DOHH2 (cell line): ENCODE results near the gene PRDX6.

ENCODE experiments used
- H3F3A ChIP-seq: fragments of 200-600 bp; sonication (generic), shearing (Covaris generic); 2 replicates; pipeline ENCODE4 v1.6.0; 2016; ENCODE audit warnings: antibody characterized with exemption, mild to moderate bottlenecking; ENCODE audit not compliant: control insufficient read depth, insufficient read depth
- H3K27ac ChIP-seq: fragments of 200-600 bp; sonication (generic); 2 replicates; pipeline ENCODE4 v1.5.1; 2014; ENCODE audit warnings: low read depth, mild to moderate bottlenecking, low read length, moderate library complexity
- H3K27me3 ChIP-seq: fragments of 200-600 bp; sonication (generic); 2 replicates; pipeline ENCODE4 v1.6.1; 2014; ENCODE audit warnings: mild to moderate bottlenecking, low read length, mixed read lengths; ENCODE audit not compliant: control insufficient read depth
- H3K36me3 ChIP-seq: fragments of 200-600 bp; sonication (generic); 2 replicates; pipeline ENCODE4 v1.6.1; 2014; ENCODE audit warnings: mild to moderate bottlenecking, low read length, moderate library complexity, mixed read lengths; ENCODE audit not compliant: control insufficient read depth
- H3K4me1 ChIP-seq: fragments of 200-600 bp; sonication (generic); 2 replicates; pipeline ENCODE4 v1.6.1; 2014; ENCODE audit warnings: mild to moderate bottlenecking, low read length, mixed read lengths; ENCODE audit not compliant: control insufficient read depth
- H3K4me2 ChIP-seq: fragments of 200-600 bp; sonication (generic); 2 replicates; pipeline ENCODE4 v1.6.0; 2014; ENCODE audit warnings: mild to moderate bottlenecking, low read length, moderate library complexity
- H3K4me3 ChIP-seq: fragments of 200-600 bp; sonication (generic); 2 replicates; pipeline ENCODE4 v1.5.1; 2014; ENCODE audit warnings: mild to moderate bottlenecking, low read length, mixed read lengths
- H3K79me2 ChIP-seq: fragments of 200-600 bp; sonication (generic); 2 replicates; pipeline ENCODE4 v1.6.1; 2014; ENCODE audit warnings: mild to moderate bottlenecking, low read length, mixed read lengths; ENCODE audit not compliant: control insufficient read depth
- H3K9me2 ChIP-seq: fragments of 200-600 bp; sonication (generic); replicated peaks from 2 replicates; pipeline ENCODE4 v1.6.1; 2014; ENCODE audit warnings: mild to moderate bottlenecking, low read length, mixed read lengths; ENCODE audit not compliant: control insufficient read depth
- H3K9me3 ChIP-seq: fragments of 200-600 bp; sonication (generic); 2 replicates; pipeline ENCODE4 v1.6.1; 2014; ENCODE audit warnings: antibody characterized with exemption, low read length, mixed read lengths; ENCODE audit not compliant: control insufficient read depth, insufficient read depth
- H4K20me1 ChIP-seq: fragments of 200-600 bp; sonication (generic); 2 replicates; pipeline ENCODE4 v1.6.0; 2014; ENCODE audit warnings: low read depth, mild to moderate bottlenecking, antibody characterized with exemption, low read length, moderate library complexity; ENCODE audit not compliant: control insufficient read depth, insufficient read depth
- EZH2phosphoT487 ChIP-seq: fragments of 200-600 bp; sonication (generic); IDR thresholded peaks from 2 replicates; pipeline ENCODE4 v1.6.1; 2017; ENCODE audit warnings: borderline replicate concordance, mild to moderate bottlenecking, antibody characterized with exemption, low read length, moderate library complexity, mixed read lengths
- TF ChIP-seq, protein P1 (sequence below): fragments of 200-600 bp; sonication (generic); IDR thresholded peaks from one replicate; pipeline ENCODE4 v1.5.1; 2014; ENCODE audit warnings: antibody characterized with exemption, mild to moderate bottlenecking, low read depth, low read length; ENCODE audit not compliant: poor library complexity, severe bottlenecking

PRDX6 gene

DNA sequence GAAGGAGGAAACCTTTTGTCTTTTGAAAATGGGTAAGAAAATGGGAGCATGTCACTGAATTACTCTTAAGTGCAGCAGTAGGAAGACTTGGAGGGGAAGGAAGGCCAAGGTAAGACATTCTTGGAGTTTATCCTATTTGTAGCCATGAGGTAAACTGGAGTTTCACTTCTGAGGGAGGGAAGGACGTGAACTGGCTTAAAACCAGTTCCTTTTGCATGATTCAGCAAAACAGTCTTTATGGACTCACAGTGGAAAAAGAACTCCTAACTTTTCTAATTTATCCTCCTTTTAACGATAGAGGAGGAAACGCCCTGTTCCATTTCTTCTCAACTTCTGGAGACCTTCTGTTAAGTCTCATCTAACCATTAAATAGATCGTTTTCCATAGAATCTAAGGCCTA is 2.5 kb downstream of the PRDX6 start:
- Histone ChIP-seq H3F3A (no peaks in the 10 kb centered on the region), H3K36me3 (peaks cover 64% of the 10 kb centered on the region)

DNA sequence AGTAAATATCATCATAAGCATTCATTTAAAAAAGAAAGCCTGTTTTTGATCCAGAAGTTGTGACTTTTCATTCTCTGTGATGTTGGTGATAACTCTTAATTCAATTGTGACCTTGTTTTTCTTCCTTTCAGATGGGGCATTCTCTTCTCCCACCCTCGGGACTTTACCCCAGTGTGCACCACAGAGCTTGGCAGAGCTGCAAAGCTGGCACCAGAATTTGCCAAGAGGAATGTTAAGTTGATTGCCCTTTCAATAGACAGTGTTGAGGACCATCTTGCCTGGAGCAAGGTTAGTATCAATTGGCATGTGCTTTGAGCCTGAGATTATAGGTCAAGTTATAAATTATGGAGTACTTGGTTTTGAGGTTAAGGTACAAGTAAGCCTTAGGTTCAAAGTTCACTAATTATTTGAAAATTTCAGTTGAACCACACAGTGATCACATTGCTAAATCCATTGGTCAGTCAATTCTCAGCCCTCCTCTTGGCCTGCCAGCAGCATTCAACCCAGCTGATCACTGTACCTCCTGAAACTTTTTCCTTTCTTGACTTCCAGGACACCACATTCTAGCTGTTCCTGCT is 4.1 kb downstream of the PRDX6 start:
- TF ChIP-seq, protein P1, sequence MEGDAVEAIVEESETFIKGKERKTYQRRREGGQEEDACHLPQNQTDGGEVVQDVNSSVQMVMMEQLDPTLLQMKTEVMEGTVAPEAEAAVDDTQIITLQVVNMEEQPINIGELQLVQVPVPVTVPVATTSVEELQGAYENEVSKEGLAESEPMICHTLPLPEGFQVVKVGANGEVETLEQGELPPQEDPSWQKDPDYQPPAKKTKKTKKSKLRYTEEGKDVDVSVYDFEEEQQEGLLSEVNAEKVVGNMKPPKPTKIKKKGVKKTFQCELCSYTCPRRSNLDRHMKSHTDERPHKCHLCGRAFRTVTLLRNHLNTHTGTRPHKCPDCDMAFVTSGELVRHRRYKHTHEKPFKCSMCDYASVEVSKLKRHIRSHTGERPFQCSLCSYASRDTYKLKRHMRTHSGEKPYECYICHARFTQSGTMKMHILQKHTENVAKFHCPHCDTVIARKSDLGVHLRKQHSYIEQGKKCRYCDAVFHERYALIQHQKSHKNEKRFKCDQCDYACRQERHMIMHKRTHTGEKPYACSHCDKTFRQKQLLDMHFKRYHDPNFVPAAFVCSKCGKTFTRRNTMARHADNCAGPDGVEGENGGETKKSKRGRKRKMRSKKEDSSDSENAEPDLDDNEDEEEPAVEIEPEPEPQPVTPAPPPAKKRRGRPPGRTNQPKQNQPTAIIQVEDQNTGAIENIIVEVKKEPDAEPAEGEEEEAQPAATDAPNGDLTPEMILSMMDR = no peak
- TF ChIP-seq EZH2phosphoT487 = no peak
- H3F3A ChIP-seq = no peaks in the 10 kb centered on the region
- no peaks in the 10 kb centered on the region for H3K9me3 ChIP-seq
- peaks cover 19% of the 10 kb centered on the region for H3K4me1 ChIP-seq
- no peak overlapping the region for H3K4me2 ChIP-seq
- H3K36me3 ChIP-seq = peaks cover 81% of the 10 kb centered on the region
- H3K79me2 ChIP-seq = peaks cover 38% of the 10 kb centered on the region
- H3K9me2 ChIP-seq = no peaks in the 10 kb centered on the region
- no peak overlapping the region for H3K4me3 ChIP-seq
- no peak overlapping the region for H3K27ac ChIP-seq
- no peaks in the 10 kb centered on the region for H3K27me3 ChIP-seq
- H4K20me1 ChIP-seq = peaks cover 4% of the 10 kb centered on the region; the same call in 1 of the 2 replicates

More for the DNA sequence above, 2.5 kb downstream of the PRDX6 start:
- Histone ChIP-seq H3K27me3 (no peaks in the 10 kb centered on the region), H3K4me2 (peak overlapping the region; percentile 93), H3K9me2 (no peaks in the 10 kb centered on the region), H3K79me2 (peaks cover 47% of the 10 kb centered on the region), H3K9me3 (no peaks in the 10 kb centered on the region), H3K4me1 (peaks cover 28% of the 10 kb centered on the region), H3K27ac (no peak overlapping the region), H4K20me1 (peaks cover 4% of the 10 kb centered on the region; the same call in 1 of the 2 replicates), H3K4me3 (no peak overlapping the region)
- TF ChIP-seq EZH2phosphoT487 = no peak
- TF ChIP-seq, protein P1 = no peak

DNA sequence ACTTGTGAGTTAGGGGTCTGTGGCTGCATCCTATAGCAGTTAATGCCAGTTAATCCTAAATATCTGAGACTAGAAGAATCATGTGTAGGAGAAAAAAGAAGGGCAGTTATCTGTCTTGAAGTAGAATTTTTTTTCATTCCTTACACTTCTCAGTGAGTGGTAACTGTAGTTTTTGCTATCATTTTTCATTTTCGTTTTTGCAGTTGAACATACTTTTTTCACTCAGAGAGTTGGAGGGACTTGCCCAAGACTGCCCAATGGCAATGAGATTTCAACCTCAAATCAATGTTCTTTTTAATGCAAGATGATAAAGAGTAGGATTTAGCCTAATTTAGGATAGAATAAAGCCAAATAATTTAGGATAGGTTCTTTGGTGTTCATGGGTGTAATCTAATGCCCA is 5.5 kb downstream of the PRDX6 start:
- Histone ChIP-seq H3F3A (no peaks in the 10 kb centered on the region), H4K20me1 (peaks cover 2% of the 10 kb centered on the region; the same call in 1 of the 2 replicates), H3K9me2 (no peaks in the 10 kb centered on the region), H3K9me3 (no peaks in the 10 kb centered on the region), H3K27me3 (no peaks in the 10 kb centered on the region), H3K4me1 (peaks cover 18% of the 10 kb centered on the region), H3K79me2 (peaks cover 28% of the 10 kb centered on the region), H3K27ac (no peak overlapping the region), H3K4me3 (no peak overlapping the region), H3K4me2 (no peak overlapping the region), H3K36me3 (peaks cover 90% of the 10 kb centered on the region)
- TF ChIP-seq EZH2phosphoT487 = no peak
- TF ChIP-seq, protein P1 = no peak
